Mesenchymal stem cell (in vitro differentiated cells and primary cell): ENCODE measurements around the gene HLA-DMA.
A peak's percentile ranks its signal among the peaks of the same experiment; 100 is the strongest.

Source experiments
- DNase-seq: peaks from one replicate; pipeline ENCODE4 v3.0.0-alpha.2; 2013
- H2AFZ ChIP-seq: one replicate; pipeline ENCODE4 v1.6.1; 2013; ENCODE audit warnings: low read depth, mild to moderate bottlenecking, control low read depth, inconsistent platforms, low read length, moderate library complexity
- H2AK5ac ChIP-seq: 2 replicates; pipeline ENCODE4 v1.6.1; 2013; ENCODE audit warnings: low read length, moderate library complexity, mild to moderate bottlenecking, inconsistent platforms; ENCODE audit not compliant: severe bottlenecking
- H2BK120ac ChIP-seq: one replicate; pipeline ENCODE4 v1.6.1; 2013; ENCODE audit warnings: low read depth, mild to moderate bottlenecking, inconsistent platforms, low read length, moderate library complexity
- H2BK12ac ChIP-seq, 2 experiments: one replicate each; pipeline ENCODE4 v1.6.1; 2013; ENCODE audit warnings: inconsistent platforms in 2 of 2, low read length in 2 of 2, mild to moderate bottlenecking in 2 of 2, moderate library complexity in 2 of 2, control low read depth in 1 of 2
- H2BK15ac ChIP-seq: one replicate; pipeline ENCODE4 v1.6.1; 2013; ENCODE audit warnings: mild to moderate bottlenecking, low read depth, inconsistent platforms; ENCODE audit not compliant: poor library complexity, severe bottlenecking
- H2BK5ac ChIP-seq: 2 replicates; pipeline ENCODE4 v1.6.1; 2013; ENCODE audit warnings: low read depth, mild to moderate bottlenecking, low read length, control low read depth, inconsistent platforms; ENCODE audit not compliant: poor library complexity, severe bottlenecking
- H3K14ac ChIP-seq, 2 experiments: one replicate each; pipeline ENCODE4 v1.6.1; 2013; ENCODE audit warnings: inconsistent platforms in 2 of 2, low read length in 2 of 2, control low read depth in 1 of 2, mild to moderate bottlenecking in 1 of 2, moderate library complexity in 1 of 2
- H3K18ac ChIP-seq, 2 experiments: one replicate each; pipeline ENCODE4 v1.6.1; 2013; ENCODE audit warnings: inconsistent platforms in 2 of 2, low read length in 2 of 2, control low read depth in 1 of 2, low read depth in 1 of 2, mild to moderate bottlenecking in 1 of 2
- H3K23ac ChIP-seq, 2 experiments: one replicate each; pipeline ENCODE4 v1.6.1; 2013; ENCODE audit warnings: inconsistent platforms in 2 of 2, low read length in 2 of 2, mild to moderate bottlenecking in 2 of 2, moderate library complexity in 2 of 2, control low read depth in 1 of 2
- H3K27ac ChIP-seq: 2 replicates; pipeline ENCODE4 v1.5.1; 2013; ENCODE audit warnings: mild to moderate bottlenecking, moderate library complexity, low read length, control low read depth, inconsistent platforms; ENCODE audit not compliant: poor library complexity, severe bottlenecking
- H3K27me3 ChIP-seq, 2 experiments: 2 replicates each; pipeline versions ENCODE4 v1.6.1 to v1.7.0; 2013; ENCODE audit warnings: low read length in 2 of 2, mild to moderate bottlenecking in 2 of 2, moderate library complexity in 2 of 2, control low read depth in 1 of 2, inconsistent platforms in 1 of 2; ENCODE audit not compliant: control insufficient read depth in 1 of 2, insufficient read depth in 1 of 2
- H3K36me3 ChIP-seq, 2 experiments: 2 replicates each; pipeline versions ENCODE4 v1.6.1 to v1.7.0; 2013; ENCODE audit warnings: low read length in 2 of 2, control low read depth in 1 of 2, inconsistent platforms in 1 of 2, low read depth in 1 of 2, mild to moderate bottlenecking in 1 of 2; ENCODE audit not compliant: insufficient read depth in 2 of 2, control insufficient read depth in 1 of 2
- H3K4ac ChIP-seq, 2 experiments: one replicate each; pipeline ENCODE4 v1.6.1; 2013; ENCODE audit warnings: inconsistent platforms in 2 of 2, low read length in 2 of 2, mild to moderate bottlenecking in 2 of 2, moderate library complexity in 2 of 2, control low read depth in 1 of 2, low read depth in 1 of 2
- H3K4me1 ChIP-seq: 2 replicates; pipeline ENCODE4 v1.6.1; 2013; ENCODE audit warnings: low read depth, low read length, control low read depth; ENCODE audit not compliant: control insufficient read depth, insufficient read depth
- H3K4me2 ChIP-seq: 2 replicates; pipeline ENCODE4 v1.6.1; 2013; ENCODE audit warnings: low read length, mild to moderate bottlenecking, inconsistent platforms; ENCODE audit not compliant: poor library complexity, severe bottlenecking
- H3K4me3 ChIP-seq, 2 experiments: 2 replicates each; pipeline versions ENCODE4 v1.5.1 to v1.7.0; 2013; ENCODE audit warnings: low read length in 2 of 2, mild to moderate bottlenecking in 2 of 2, control low read depth in 1 of 2, low read depth in 1 of 2; ENCODE audit not compliant: insufficient read depth in 1 of 2
- H3K79me1 ChIP-seq: replicated peaks from 2 replicates; pipeline ENCODE4 v1.6.1; 2013; ENCODE audit warnings: mild to moderate bottlenecking, control low read depth, low read length, inconsistent platforms; ENCODE audit not compliant: poor library complexity, severe bottlenecking
- H3K9ac ChIP-seq: 2 replicates; pipeline ENCODE4 v1.7.0; 2013; ENCODE audit warnings: mild to moderate bottlenecking, low read length, moderate library complexity
- H3K9me3 ChIP-seq: 2 replicates; pipeline ENCODE4 v1.7.0; 2013; ENCODE audit warnings: mild to moderate bottlenecking, low read length; ENCODE audit not compliant: control insufficient read depth
- H4K8ac ChIP-seq: one replicate; pipeline ENCODE4 v1.6.1; 2013; ENCODE audit warnings: inconsistent platforms, mild to moderate bottlenecking, low read length, moderate library complexity
- H4K91ac ChIP-seq: one replicate; pipeline ENCODE4 v1.6.1; 2013; ENCODE audit warnings: mild to moderate bottlenecking, low read length, inconsistent platforms
- WGBS: methylation state at CpG from one replicate; pipeline ENCODE4 v1.1.7; 2013; ENCODE audit warnings: mixed read lengths; 5-methylcytosine and 5-hydroxymethylcytosine counted together

Gene HLA-DMA

GRCh38 chr6:32964776-32965175 is 11.9 kb upstream of the HLA-DMA start:
- Histone ChIP-seq H2AFZ (no peak overlapping the region), H2BK15ac (no peak overlapping the region), H3K4me3 (no peak overlapping the region), H3K4me2 (no peak overlapping the region), H2AK5ac (no peak overlapping the region), H2BK5ac (no peak overlapping the region), H3K4me1 (peaks cover 4% of the 10 kb centered on the region), H3K36me3 (no peaks in the 10 kb centered on the region), H3K14ac (no peak overlapping the region), H3K23ac (no peak overlapping the region), H2BK120ac (no peak overlapping the region), H4K91ac (no peak overlapping the region), H3K9me3 (no peaks in the 10 kb centered on the region), H3K9ac (no peak overlapping the region), H3K79me1 (peaks cover 5% of the 10 kb centered on the region), H3K4ac (no peak overlapping the region), H2BK12ac (no peak overlapping the region), H4K8ac (no peak overlapping the region), H3K27me3 (no peaks in the 10 kb centered on the region), H3K27ac (no peak overlapping the region), H3K18ac (no peak overlapping the region)
- WGBS, result 81% methylated on average over 4 of the region's 5 CpGs
- no peak for DNase-seq

GRCh38 chr6:32963866-32964265 is 11.0 kb upstream of the HLA-DMA start:
- H3K14ac ChIP-seq, result no peak overlapping the region
- H2BK12ac ChIP-seq, result no peak overlapping the region

GRCh38 chr6:32962213-32962826 is 9.4 kb upstream of the HLA-DMA start:
- H2BK5ac ChIP-seq, result no peak overlapping the region
- no peak overlapping the region for H2BK120ac ChIP-seq
- no peaks in the 10 kb centered on the region for H3K36me3 ChIP-seq
- H3K4me2 ChIP-seq, result no peak overlapping the region
- no peak overlapping the region for H4K8ac ChIP-seq
- H2AK5ac ChIP-seq, result no peak overlapping the region
- peaks cover 4% of the 10 kb centered on the region for H3K4me1 ChIP-seq
- no peak overlapping the region for H3K4ac ChIP-seq
- H3K18ac ChIP-seq, result no peak overlapping the region
- peak; percentile 22 for DNase-seq
- H3K27ac ChIP-seq, result no peak overlapping the region
- H2BK12ac ChIP-seq, result no peak overlapping the region
- H3K14ac ChIP-seq, result no peak overlapping the region
- H2AFZ ChIP-seq, result no peak overlapping the region
- 100% methylated on average over 1 of the region's 1 CpG for WGBS
- H2BK15ac ChIP-seq, result no peak overlapping the region
- H3K27me3 ChIP-seq, result no peaks in the 10 kb centered on the region
- H3K23ac ChIP-seq, result no peak overlapping the region
- peaks cover 7% of the 10 kb centered on the region for H3K79me1 ChIP-seq
- no peak overlapping the region for H3K9ac ChIP-seq
- no peaks in the 10 kb centered on the region for H3K9me3 ChIP-seq
- H3K4me3 ChIP-seq, result no peak overlapping the region
- H4K91ac ChIP-seq, result no peak overlapping the region

More at GRCh38 chr6:32963866-32964265, 11.0 kb upstream of the HLA-DMA start:
- H3K4me2 ChIP-seq, result no peak overlapping the region
- no peak overlapping the region for H2AFZ ChIP-seq
- H3K27me3 ChIP-seq, result no peaks in the 10 kb centered on the region
- no peak overlapping the region for H3K4ac ChIP-seq
- H2BK15ac ChIP-seq, result no peak overlapping the region
- H3K79me1 ChIP-seq, result peaks cover 5% of the 10 kb centered on the region
- no peak overlapping the region for H3K18ac ChIP-seq
- H3K9ac ChIP-seq, result no peak overlapping the region
- H3K4me3 ChIP-seq, result no peak overlapping the region
- no peak overlapping the region for H2BK5ac ChIP-seq
- H3K9me3 ChIP-seq, result no peaks in the 10 kb centered on the region
- no peak overlapping the region for H2AK5ac ChIP-seq
- H3K23ac ChIP-seq, result no peak overlapping the region
- no peak overlapping the region for H2BK120ac ChIP-seq
- peaks cover 4% of the 10 kb centered on the region for H3K4me1 ChIP-seq
- no peak for DNase-seq
- no peaks in the 10 kb centered on the region for H3K36me3 ChIP-seq
- no peak overlapping the region for H4K91ac ChIP-seq
- no peak overlapping the region for H4K8ac ChIP-seq
- no peak overlapping the region for H3K27ac ChIP-seq
- 94% methylated on average over 1 of the region's 1 CpG for WGBS

GRCh38 chr6:32960563-32960962 is 7.7 kb upstream of the HLA-DMA start:
- no peaks in the 10 kb centered on the region for H3K27me3 ChIP-seq
- no peak overlapping the region for H2BK120ac ChIP-seq
- DNase-seq, result no peak
- no peaks in the 10 kb centered on the region for H3K36me3 ChIP-seq
- no peak overlapping the region for H3K4me2 ChIP-seq
- no peak overlapping the region for H2BK15ac ChIP-seq
- H3K27ac ChIP-seq, result no peak overlapping the region
- H3K18ac ChIP-seq, result no peak overlapping the region
- H3K14ac ChIP-seq, result no peak overlapping the region
- H2AK5ac ChIP-seq, result no peak overlapping the region
- no peak overlapping the region for H2AFZ ChIP-seq
- WGBS, result 98% methylated on average over 5 of the region's 5 CpGs
- no peak overlapping the region for H4K91ac ChIP-seq
- H3K23ac ChIP-seq, result no peak overlapping the region
- H3K4ac ChIP-seq, result no peak overlapping the region
- H3K9ac ChIP-seq, result no peak overlapping the region
- no peak overlapping the region for H4K8ac ChIP-seq
- H2BK5ac ChIP-seq, result no peak overlapping the region
- no peak overlapping the region for H2BK12ac ChIP-seq
- H3K4me1 ChIP-seq, result no peaks in the 10 kb centered on the region
- no peak overlapping the region for H3K4me3 ChIP-seq
- no peaks in the 10 kb centered on the region for H3K9me3 ChIP-seq
- peaks cover 7% of the 10 kb centered on the region for H3K79me1 ChIP-seq
